GM10266 (cell line): ENCODE results near the gene DLX3.

Experiments used
- DNase-seq: peaks from one replicate; pipeline ENCODE4 v3.0.0; 2012; ENCODE audit errors: extremely low spot score
- CTCF ChIP-seq: IDR thresholded peaks from 2 replicates; pipeline ENCODE4 v1.5.1; 2012; ENCODE audit warnings: mild to moderate bottlenecking, low read depth; ENCODE audit not compliant: control insufficient read depth, insufficient read depth; ENCODE audit errors: missing control alignments

Gene DLX3

GRCh38 chr17:49952209-49952911, 42.7 kb downstream of the DLX3 start:
- TF ChIP-seq CTCF, result peak; percentile 95
- DNase-seq, result peak; percentile 82

GRCh38 chr17:49951362-49952082, 43.5 kb downstream of the DLX3 start:
- no peak for DNase-seq
- no peak for TF ChIP-seq CTCF

- no peak for TF ChIP-seq CTCF
- no peak for DNase-seq
Measured at GRCh38 chr17:49949634-49950033, 45.4 kb downstream of the DLX3 start.

GRCh38 chr17:49946964-49947584, 48.0 kb downstream of the DLX3 start:
- TF ChIP-seq CTCF, result no peak

GRCh38 chr17:49946208-49946607, 48.8 kb downstream of the DLX3 start:
- TF ChIP-seq CTCF, result no peak
- no peak for DNase-seq

More at GRCh38 chr17:49946964-49947584, 48.0 kb downstream of the DLX3 start:
- no peak for DNase-seq

- DNase-seq, result no peak
- no peak for TF ChIP-seq CTCF
Measured at GRCh38 chr17:49944273-49944870, 50.7 kb downstream of the DLX3 start.
